Measurements from ENCODE around the gene ZAR1L. TPM values are rescaled to one million over a fixed set of nuclear protein-coding genes. Genes with fewer than 3 reads are reported as not detected.
A peak's percentile ranks its signal among the peaks of the same experiment; 100 is the strongest.

The ZAR1L gene
- polyA plus RNA-seq, 1 experiment, result not detected

DNA sequence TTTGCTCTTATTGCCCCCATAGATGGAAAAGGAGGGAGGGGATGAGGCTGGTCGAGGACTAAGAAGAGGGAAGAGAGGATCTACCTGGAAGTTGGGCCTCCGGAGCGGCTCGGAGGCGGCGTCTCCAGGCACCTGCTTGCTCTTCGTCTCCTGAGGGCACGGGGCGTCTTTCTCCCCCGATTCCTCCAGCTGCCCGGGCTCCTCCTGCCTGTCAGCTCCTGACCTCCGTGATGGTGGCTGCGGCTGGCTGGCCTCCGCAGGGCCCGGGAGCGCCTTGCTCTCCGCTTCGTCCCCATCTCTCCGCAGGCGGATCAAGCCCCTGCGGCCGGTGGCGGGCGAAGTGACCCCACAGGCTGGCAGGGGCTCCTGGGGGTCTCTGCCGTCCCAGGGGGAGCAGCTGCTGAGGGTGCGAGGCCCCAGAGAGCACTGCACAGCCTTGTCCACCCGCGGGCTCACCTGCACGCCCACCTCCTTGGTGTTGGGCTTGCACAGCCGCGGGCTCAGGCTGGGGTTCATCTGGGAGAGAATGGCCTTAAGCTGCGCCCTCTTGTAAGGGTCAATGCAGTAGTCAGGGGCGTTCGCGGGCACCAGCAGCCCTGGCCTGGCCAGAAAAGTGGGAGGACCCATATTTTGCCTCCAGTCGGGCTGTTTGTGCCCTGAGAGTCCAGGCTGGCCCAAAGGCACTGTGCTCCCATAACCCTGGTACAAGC, 3.8 kb downstream of the ZAR1L start:
- no peaks in the 10 kb centered on the region for H3K36me3 ChIP-seq (ENCODE audit: control insufficient read depth, insufficient read depth, low read length)
- H3K27me3 ChIP-seq (ENCODE audit: control insufficient read depth, insufficient read depth, low read length), result no peaks in the 10 kb centered on the region
- H3K4me3 ChIP-seq (ENCODE audit: low read depth, low read length), result no peak overlapping the region
- CTCF ChIA-PET, result interaction anchor here (0.8 to 2.2 kb wide), 6 partner anchors 28 to 406 kb away, joined by 3 to 9 read pairs (median 3); no protein-coding TSS in a partner anchor
- POLR2A ChIA-PET, result no interaction called here
- TF ChIP-seq, protein P1, sequence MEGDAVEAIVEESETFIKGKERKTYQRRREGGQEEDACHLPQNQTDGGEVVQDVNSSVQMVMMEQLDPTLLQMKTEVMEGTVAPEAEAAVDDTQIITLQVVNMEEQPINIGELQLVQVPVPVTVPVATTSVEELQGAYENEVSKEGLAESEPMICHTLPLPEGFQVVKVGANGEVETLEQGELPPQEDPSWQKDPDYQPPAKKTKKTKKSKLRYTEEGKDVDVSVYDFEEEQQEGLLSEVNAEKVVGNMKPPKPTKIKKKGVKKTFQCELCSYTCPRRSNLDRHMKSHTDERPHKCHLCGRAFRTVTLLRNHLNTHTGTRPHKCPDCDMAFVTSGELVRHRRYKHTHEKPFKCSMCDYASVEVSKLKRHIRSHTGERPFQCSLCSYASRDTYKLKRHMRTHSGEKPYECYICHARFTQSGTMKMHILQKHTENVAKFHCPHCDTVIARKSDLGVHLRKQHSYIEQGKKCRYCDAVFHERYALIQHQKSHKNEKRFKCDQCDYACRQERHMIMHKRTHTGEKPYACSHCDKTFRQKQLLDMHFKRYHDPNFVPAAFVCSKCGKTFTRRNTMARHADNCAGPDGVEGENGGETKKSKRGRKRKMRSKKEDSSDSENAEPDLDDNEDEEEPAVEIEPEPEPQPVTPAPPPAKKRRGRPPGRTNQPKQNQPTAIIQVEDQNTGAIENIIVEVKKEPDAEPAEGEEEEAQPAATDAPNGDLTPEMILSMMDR (IDR thresholded peaks at IDR 0.05; ENCODE audit: insufficient read depth, low read depth, low read length), result no peak
- DNase-seq (ENCODE audit: low read depth), result no peak

DNA sequence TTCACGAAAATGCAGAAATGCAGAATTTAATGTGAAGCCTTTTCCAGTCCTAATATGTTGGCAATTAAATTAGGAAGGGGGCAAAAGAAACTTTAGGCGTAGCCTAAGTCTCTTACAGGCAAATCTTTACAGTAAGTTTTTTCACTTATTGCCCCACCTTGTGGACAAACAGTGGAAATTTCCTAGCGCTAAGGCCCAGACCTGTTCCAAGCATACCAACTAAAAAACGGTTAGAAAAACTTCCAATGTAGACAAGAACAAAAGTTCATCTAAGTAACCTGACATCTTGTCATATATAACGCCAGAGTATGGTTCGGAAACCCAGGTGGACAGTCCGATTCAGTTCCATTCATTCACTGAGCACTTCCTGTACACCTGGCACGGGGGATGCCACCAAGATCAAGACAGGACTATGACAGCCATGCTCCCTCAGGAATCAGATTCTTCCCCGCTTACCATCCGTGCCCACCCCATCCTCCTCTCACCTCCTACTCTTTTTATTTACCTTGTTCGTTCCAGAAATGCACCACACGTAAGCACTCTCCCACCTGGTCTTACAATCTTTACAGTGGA, 4.9 kb downstream of the ZAR1L start:
- H3K4me3 ChIP-seq (ENCODE audit: low read depth, low read length), result no peak overlapping the region
- ChIA-PET CTCF (interaction anchor here (1.1 to 1.6 kb wide), 2 partner anchors 27 to 63 kb away, joined by 3 read pairs; no protein-coding TSS in a partner anchor), POLR2A (no interaction called here)
- no peak for DNase-seq (ENCODE audit: low read depth)
- H3K27me3 ChIP-seq (ENCODE audit: control insufficient read depth, insufficient read depth, low read length), result no peaks in the 10 kb centered on the region
- H3K36me3 ChIP-seq (ENCODE audit: control insufficient read depth, insufficient read depth, low read length), result no peaks in the 10 kb centered on the region
- TF ChIP-seq, protein P1 (IDR thresholded peaks at IDR 0.05; ENCODE audit: insufficient read depth, low read depth, low read length), result peak; percentile 64

DNA sequence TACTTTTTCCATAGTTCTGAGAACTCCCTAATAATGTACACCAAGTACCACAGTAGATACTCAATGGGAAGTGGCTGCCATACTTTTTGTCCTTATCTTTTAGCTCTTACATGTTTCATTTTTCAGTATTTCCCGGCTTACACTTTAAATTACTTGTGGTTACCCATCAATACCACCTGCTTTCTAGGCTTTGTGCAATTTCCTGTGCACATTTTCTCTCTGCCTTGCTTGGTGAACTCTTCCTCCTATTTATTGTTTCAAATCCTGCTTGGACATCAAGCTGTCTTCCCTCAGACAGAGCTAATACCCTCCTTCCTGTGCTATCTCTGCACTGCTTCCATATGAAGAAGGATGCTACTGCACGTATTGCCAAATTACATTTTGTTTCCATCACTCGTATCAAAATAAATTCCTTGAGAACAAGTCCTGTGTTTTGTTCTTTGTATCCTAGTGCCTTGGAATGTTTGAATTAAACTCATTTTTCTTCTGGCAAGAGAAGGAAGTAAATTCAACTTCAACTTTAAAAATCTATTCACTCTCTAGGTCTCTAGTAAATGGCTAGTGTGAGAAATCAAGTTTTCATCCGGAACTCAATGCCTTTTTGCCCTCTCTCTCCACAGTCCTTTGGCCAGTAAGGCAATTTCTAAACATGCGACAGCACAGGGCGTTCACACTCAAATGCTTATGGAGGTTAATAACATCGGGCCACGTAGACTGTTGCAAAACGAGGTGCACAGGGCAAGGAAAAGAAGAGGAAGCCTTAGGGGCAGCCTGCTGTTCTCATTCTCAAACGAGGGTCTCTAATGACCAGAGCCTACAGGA, 5.6 kb downstream of the ZAR1L start:
- DNase-seq (ENCODE audit: low read depth), result no peak
- H3K27me3 ChIP-seq (ENCODE audit: control insufficient read depth, insufficient read depth, low read length), result no peaks in the 10 kb centered on the region
- ChIA-PET CTCF (interaction anchor here (1.0 kb wide), 1 partner anchor 400 kb away, joined by 4 read pairs; no protein-coding TSS in a partner anchor), POLR2A (no interaction called here)
- no peak overlapping the region for H3K4me3 ChIP-seq (ENCODE audit: low read depth, low read length)
- H3K36me3 ChIP-seq (ENCODE audit: control insufficient read depth, insufficient read depth, low read length), result no peaks in the 10 kb centered on the region
- TF ChIP-seq, protein P1 (IDR thresholded peaks at IDR 0.05; ENCODE audit: insufficient read depth, low read depth, low read length), result no peak

DNA sequence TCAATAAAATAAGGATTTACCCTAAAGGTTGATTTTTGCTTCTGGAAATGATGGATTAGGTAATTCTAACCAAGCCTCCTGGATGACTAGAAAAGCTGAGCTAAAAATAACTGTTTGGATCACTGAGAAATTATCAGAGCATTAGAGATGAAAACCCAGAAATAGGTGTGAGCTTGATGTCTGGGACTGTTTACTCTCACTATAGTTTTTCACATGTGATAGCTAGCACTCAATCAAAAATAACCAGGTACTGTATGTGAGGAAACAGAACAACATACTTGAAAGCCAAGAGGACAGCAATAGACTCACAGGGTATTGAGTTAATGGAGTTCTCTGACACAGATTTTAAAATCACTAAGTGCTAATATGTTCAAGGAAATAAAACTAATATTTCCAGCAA, 9.5 kb downstream of the ZAR1L start:
- CTCF ChIA-PET, result interaction anchor here (0.8 to 1.7 kb wide), 3 partner anchors 10 to 274 kb away, joined by 3 to 4 read pairs (median 3); partner anchors contain the start of gene FRY
- no peak for DNase-seq (ENCODE audit: low read depth)
- POLR2A ChIA-PET, result no interaction called here
- H3K4me3 ChIP-seq (ENCODE audit: low read depth, low read length), result no peak overlapping the region
- H3K27me3 ChIP-seq (ENCODE audit: control insufficient read depth, insufficient read depth, low read length), result no peaks in the 10 kb centered on the region
- no peaks in the 10 kb centered on the region for H3K36me3 ChIP-seq (ENCODE audit: control insufficient read depth, insufficient read depth, low read length)
- TF ChIP-seq, protein P1 (IDR thresholded peaks at IDR 0.05; ENCODE audit: insufficient read depth, low read depth, low read length), result no peak

DNA sequence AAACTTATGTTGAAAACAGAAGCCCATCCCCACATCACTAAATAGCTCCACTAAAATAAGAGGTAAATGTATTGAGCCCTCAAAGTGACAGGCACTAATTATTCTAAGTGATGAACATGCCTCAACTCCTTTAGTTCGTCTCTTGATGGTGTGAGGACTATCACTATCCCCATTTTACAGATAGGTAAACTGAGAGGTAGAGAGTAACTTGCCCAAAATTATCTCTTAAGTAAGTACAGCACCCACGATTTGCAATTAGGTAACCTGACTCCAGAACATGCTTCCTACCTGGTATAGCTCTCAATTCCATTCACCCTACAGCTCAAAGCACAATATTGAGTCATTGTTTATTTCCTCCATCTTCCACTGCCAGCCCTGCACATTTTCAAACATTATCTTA, 12.7 kb downstream of the ZAR1L start:
- ChIA-PET POLR2A (no interaction called here), CTCF (interaction anchor here (1.9 kb wide), 1 partner anchor 393 kb away, joined by 7 read pairs; no protein-coding TSS in a partner anchor)
- DNase-seq (ENCODE audit: low read depth), result no peak
- no peak overlapping the region for H3K4me3 ChIP-seq (ENCODE audit: low read depth, low read length)
- TF ChIP-seq, protein P1 (IDR thresholded peaks at IDR 0.05; ENCODE audit: insufficient read depth, low read depth, low read length), result no peak
- no peaks in the 10 kb centered on the region for H3K36me3 ChIP-seq (ENCODE audit: control insufficient read depth, insufficient read depth, low read length)
- H3K27me3 ChIP-seq (ENCODE audit: control insufficient read depth, insufficient read depth, low read length), result no peaks in the 10 kb centered on the region

Measured in BJ (cell line).